GM18867 (cell line): ENCODE measurements around the gene EEF2K.

Source experiments
- ATAC-seq: cut with Tn5 transposase; IDR thresholded peaks from one replicate; pipeline ENCODE4 v1.9.1; 2021; ENCODE audit warnings: mild to moderate bottlenecking, moderate library complexity; ENCODE audit not compliant: unreplicated experiment

Gene EEF2K

GRCh38 chr16:22314661-22315626 is 108.9 kb downstream of the EEF2K start:
- no peak for ATAC-seq

- no peak for ATAC-seq
Measured at GRCh38 chr16:22315979-22316378, 109.9 kb downstream of the EEF2K start.

GRCh38 chr16:22316411-22316811 is 110.3 kb downstream of the EEF2K start:
- no peak for ATAC-seq

GRCh38 chr16:22317001-22317530 is 111.0 kb downstream of the EEF2K start:
- ATAC-seq: no peak

GRCh38 chr16:22317625-22318024 is 111.5 kb downstream of the EEF2K start:
- ATAC-seq: no peak

GRCh38 chr16:22318690-22319358 is 112.7 kb downstream of the EEF2K start:
- no peak for ATAC-seq

GRCh38 chr16:22320572-22321339 is 114.7 kb downstream of the EEF2K start:
- no peak for ATAC-seq

GRCh38 chr16:22321340-22322001 is 115.4 kb downstream of the EEF2K start:
- no peak for ATAC-seq

GRCh38 chr16:22322021-22322471 is 116.0 kb downstream of the EEF2K start:
- no peak for ATAC-seq

- ATAC-seq: no peak
Measured at GRCh38 chr16:22322741-22323140, 116.7 kb downstream of the EEF2K start.

- ATAC-seq: no peak
Measured at GRCh38 chr16:22323173-22323958, 117.3 kb downstream of the EEF2K start.

GRCh38 chr16:22323959-22324786 is 118.1 kb downstream of the EEF2K start:
- ATAC-seq: no peak

- ATAC-seq: no peak
Measured at GRCh38 chr16:22324787-22325597, 118.9 kb downstream of the EEF2K start.

- ATAC-seq: no peak
Measured at GRCh38 chr16:22325598-22326368, 119.7 kb downstream of the EEF2K start.

- ATAC-seq: no peak
Measured at GRCh38 chr16:22326369-22326652, 120.2 kb downstream of the EEF2K start.

GRCh38 chr16:22326771-22327445 is 120.8 kb downstream of the EEF2K start:
- ATAC-seq: no peak

- ATAC-seq: no peak
Measured at GRCh38 chr16:22327446-22327775, 121.3 kb downstream of the EEF2K start.
